ENCODE data around the gene TMPRSS9.
A peak's percentile ranks its signal among the peaks of the same experiment; 100 is the strongest.

The TMPRSS9 gene

DNA sequence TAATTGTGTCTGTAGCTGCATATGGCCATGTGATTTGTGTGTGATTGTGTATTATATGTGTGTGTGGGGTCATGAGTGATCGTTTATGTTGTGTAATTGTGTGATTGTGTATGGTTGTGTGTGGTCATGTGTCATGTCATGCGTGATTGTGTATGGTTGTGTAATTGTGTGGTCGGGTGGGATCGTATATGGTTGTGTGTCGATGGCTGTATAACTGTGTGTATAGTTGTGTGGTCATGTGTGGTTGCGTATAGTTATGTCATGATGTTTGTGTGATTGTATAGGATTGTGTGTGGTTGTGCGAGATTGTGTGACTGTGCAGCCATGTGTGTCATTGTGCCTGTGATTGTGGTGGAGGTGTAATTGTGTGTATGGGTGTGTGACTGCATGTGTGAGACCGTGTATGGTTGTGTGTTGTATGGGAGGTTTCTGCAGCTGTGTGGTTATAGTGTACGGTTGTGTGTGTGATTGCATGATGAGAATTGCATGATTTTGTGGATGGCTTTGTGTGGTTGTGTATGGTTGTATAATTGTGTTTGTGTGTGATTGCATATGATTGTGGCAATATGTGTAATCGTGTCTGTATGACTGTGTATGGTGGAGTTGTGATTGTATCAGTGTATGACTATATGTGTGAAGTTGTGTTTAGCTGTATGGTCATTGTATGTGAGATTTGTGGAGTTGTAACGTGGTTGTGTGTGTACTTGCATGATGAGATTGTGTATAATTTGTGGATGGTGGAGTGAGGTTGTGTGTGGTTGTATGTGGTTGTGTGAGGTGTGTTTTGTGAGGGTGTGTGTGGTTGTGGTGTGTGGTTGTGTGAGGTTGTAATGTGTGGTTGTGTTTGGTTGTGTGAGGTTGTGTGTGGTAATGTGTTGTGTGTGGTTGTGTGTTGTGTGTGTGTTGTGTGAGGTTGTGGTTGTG lies 2.2 kb downstream of the TMPRSS9 start (continued):
- 0 out of 2 replicates have a peak, but pooled peaks have one; percentile 27 for TF ChIP-seq ZNF311 (tag by site-specific recombination; IDR thresholded peaks at IDR 0.05; ENCODE audit: borderline replicate concordance)
- TF ChIP-seq, protein P1, sequence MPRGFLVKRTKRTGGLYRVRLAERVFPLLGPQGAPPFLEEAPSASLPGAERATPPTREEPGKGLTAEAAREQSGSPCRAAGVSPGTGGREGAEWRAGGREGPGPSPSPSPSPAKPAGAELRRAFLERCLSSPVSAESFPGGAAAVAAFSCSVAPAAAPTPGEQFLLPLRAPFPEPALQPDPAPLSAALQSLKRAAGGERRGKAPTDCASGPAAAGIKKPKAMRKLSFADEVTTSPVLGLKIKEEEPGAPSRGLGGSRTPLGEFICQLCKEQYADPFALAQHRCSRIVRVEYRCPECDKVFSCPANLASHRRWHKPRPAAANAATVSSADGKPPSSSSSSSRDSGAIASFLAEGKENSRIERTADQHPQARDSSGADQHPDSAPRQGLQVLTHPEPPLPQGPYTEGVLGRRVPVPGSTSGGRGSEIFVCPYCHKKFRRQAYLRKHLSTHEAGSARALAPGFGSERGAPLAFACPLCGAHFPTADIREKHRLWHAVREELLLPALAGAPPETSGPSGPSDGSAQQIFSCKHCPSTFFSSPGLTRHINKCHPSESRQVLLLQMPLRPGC (tag by site-specific recombination; IDR thresholded peaks at IDR 0.05), result 0 out of 2 replicates have a peak, but pooled peaks have one; percentile 22
- no peak for TF ChIP-seq ZNF529 (tag by site-specific recombination; IDR thresholded peaks at IDR 0.05; ENCODE audit: insufficient replicate concordance)
- TF ChIP-seq ZNF274 (IDR thresholded peaks at IDR 0.05; ENCODE audit: low read length), result no peak
- 0 out of 2 replicates have a peak, but pooled peaks have one; percentile 43 for TF ChIP-seq ZNF274 (tag by site-specific recombination; IDR thresholded peaks at IDR 0.05; ENCODE audit: borderline replicate concordance)
- TF ChIP-seq ZNF121 (tag by site-specific recombination; IDR thresholded peaks at IDR 0.05), result no peak
- 0 out of 2 replicates have a peak, but pooled peaks have one; percentile 14 for TF ChIP-seq ZNF140 (tag by site-specific recombination; IDR thresholded peaks at IDR 0.05)
- TF ChIP-seq ZNF692 (tag by site-specific recombination; IDR thresholded peaks at IDR 0.05), result no peak
- TF ChIP-seq, protein P2, sequence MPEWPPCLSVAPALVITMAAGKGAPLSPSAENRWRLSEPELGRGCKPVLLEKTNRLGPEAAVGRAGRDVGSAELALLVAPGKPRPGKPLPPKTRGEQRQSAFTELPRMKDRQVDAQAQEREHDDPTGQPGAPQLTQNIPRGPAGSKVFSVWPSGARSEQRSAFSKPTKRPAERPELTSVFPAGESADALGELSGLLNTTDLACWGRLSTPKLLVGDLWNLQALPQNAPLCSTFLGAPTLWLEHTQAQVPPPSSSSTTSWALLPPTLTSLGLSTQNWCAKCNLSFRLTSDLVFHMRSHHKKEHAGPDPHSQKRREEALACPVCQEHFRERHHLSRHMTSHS (tag by site-specific recombination; IDR thresholded peaks at IDR 0.05), result 0 out of 2 replicates have a peak, but pooled peaks have one; percentile 53
- TF ChIP-seq ZNF155 (tag by site-specific recombination; IDR thresholded peaks at IDR 0.05), result 0 out of 2 replicates have a peak, but pooled peaks have one; percentile 23
- TF ChIP-seq OVOL3 (tag by site-specific recombination; IDR thresholded peaks at IDR 0.05), result 0 out of 2 replicates have a peak, but pooled peaks have one; percentile 9
- TF ChIP-seq ZNF112 (tag by site-specific recombination; IDR thresholded peaks at IDR 0.05), result 0 out of 2 replicates have a peak, but pooled peaks have one; percentile 44
- peak; percentile 8; the same call in 1 of the 2 replicates for TF ChIP-seq ZNF146 (tag by site-specific recombination; IDR thresholded peaks at IDR 0.05)
- no peak for TF ChIP-seq ZNF394 (tag by site-specific recombination; IDR thresholded peaks at IDR 0.05; ENCODE audit: borderline replicate concordance)
- TF ChIP-seq, protein P3, sequence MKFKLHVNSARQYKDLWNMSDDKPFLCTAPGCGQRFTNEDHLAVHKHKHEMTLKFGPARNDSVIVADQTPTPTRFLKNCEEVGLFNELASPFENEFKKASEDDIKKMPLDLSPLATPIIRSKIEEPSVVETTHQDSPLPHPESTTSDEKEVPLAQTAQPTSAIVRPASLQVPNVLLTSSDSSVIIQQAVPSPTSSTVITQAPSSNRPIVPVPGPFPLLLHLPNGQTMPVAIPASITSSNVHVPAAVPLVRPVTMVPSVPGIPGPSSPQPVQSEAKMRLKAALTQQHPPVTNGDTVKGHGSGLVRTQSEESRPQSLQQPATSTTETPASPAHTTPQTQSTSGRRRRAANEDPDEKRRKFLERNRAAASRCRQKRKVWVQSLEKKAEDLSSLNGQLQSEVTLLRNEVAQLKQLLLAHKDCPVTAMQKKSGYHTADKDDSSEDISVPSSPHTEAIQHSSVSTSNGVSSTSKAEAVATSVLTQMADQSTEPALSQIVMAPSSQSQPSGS (tag by site-specific recombination; IDR thresholded peaks at IDR 0.05; ENCODE audit: low read depth), result 0 out of 2 replicates have a peak, but pooled peaks have one; percentile 10
- peak; percentile 7; the same call in 1 of the 2 replicates for TF ChIP-seq ZNF157 (tag by site-specific recombination; IDR thresholded peaks at IDR 0.05)

GRCh38 chr19:2362970-2363300 lies 2.9 kb downstream of the TMPRSS9 start:
- no peaks in the 10 kb centered on the region for H3K4me1 ChIP-seq (ENCODE audit: control insufficient read depth, insufficient read depth, low read length)
- H3K27ac ChIP-seq (ENCODE audit: extremely low read depth, low read depth, low read length), result no peak overlapping the region
- TF ChIP-seq ZNF433 (tag by site-specific recombination; IDR thresholded peaks at IDR 0.05; ENCODE audit: low read depth) (0 out of 2 replicates have a peak, but pooled peaks have one; percentile 2), ZNF596 (tag by site-specific recombination; IDR thresholded peaks at IDR 0.05) (no peak), ZEB2 (tag by site-specific recombination; IDR thresholded peaks at IDR 0.05) (no peak), ZNF561 (tag by site-specific recombination; IDR thresholded peaks at IDR 0.05; ENCODE audit: borderline replicate concordance) (no peak)
- POLR2A ChIA-PET, result no interaction called here
- no peak overlapping the region for H3K4me3 ChIP-seq (ENCODE audit: low read depth, low read length)
- CTCF ChIA-PET, result interaction anchor here (0.6 kb wide), 1 partner anchor 274 kb away, joined by 3 read pairs; no protein-coding TSS in a partner anchor
- H3K36me3 ChIP-seq (ENCODE audit: control insufficient read depth in 2 of 2, insufficient read depth in 1 of 2, low read length in 2 of 2), result no peaks in the 10 kb centered on the region
- no peaks in the 10 kb centered on the region for H3K9me3 ChIP-seq (ENCODE audit: control insufficient read depth, insufficient read depth, low read depth, low read length)

Measured in HEK293 (cell line).